Right atrium auricular region (tissue), 2 donors: ENCODE results near the gene TSPAN9. TPM values are rescaled to one million over a fixed set of nuclear protein-coding genes. Genes with fewer than 3 reads are reported as not detected.

Experiments
- DNase-seq: peaks from one replicate; pipeline ENCODE4 v3.0.0-alpha.2; 2019; ENCODE audit warnings: low spot score
- H3K27ac ChIP-seq, 2 donors: fragments of 200-600 bp; sonication (generic); 1 replicate in 1 of 2; 2 replicates in 1 of 2; pipeline ENCODE4 v1.5.1; 2016 to 2019
- H3K27me3 ChIP-seq, 2 donors: fragments of 200-600 bp; sonication (generic); one replicate each; pipeline versions ENCODE4 v1.5.1 to v1.6.0; 2017 to 2019
- H3K36me3 ChIP-seq: fragments of 200-600 bp; sonication (generic); one replicate; pipeline ENCODE4 v1.5.1; 2016
- H3K4me1 ChIP-seq, 2 donors: fragments of 200-600 bp; sonication (generic); one replicate each; pipeline versions ENCODE4 v1.5.1 to v1.6.0; 2017 to 2019
- H3K4me3 ChIP-seq, 2 donors: fragments of 200-600 bp; sonication (generic); 1 replicate in 1 of 2; 2 replicates in 1 of 2; pipeline ENCODE4 v1.5.1; 2017 to 2019; ENCODE audit warnings: mild to moderate bottlenecking in 1 of 2, moderate library complexity in 1 of 2
- H3K9me3 ChIP-seq, 2 donors: fragments of 200-600 bp; sonication (generic); one replicate each; pipeline ENCODE4 v1.5.1; 2019
- total RNA-seq, 2 donors: library from RNA; depleted of rRNA; stranded (reverse); fragments of >200 nt; gene quantifications; one replicate each; pipeline ENCODE4 v1.1.0, GENCODE V29; 2016
- TF ChIP-seq, protein P1 (sequence below), 2 donors: fragments of 200-600 bp; sonication (generic); IDR thresholded peaks; one replicate each; pipeline ENCODE4 v1.5.1; 2019; ENCODE audit warnings: antibody characterized with exemption in 2 of 2

The TSPAN9 gene
- total RNA-seq, 2 donors from 2014 or later: 103 to 185 TPM

DNA sequence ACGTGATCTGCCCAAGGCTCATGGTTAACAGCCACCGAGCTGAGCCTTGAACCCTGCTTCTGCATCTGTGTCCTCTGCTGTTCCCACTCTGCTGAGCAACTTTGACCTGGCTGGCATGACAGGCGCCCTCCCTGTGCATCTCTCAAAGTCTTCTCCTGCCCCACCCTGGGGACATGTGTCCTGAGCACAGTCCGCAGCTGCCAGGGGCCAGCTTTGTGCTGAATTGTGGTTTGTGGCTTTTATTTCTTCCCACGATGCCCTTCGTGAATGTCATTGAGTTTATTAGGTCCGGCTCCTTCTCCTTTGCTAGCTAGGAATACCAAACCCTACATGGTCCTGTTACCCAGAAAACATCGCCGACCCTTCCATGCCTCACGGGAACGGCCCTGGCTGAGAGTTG, 161.0 kb downstream of the TSPAN9 start:
- peak overlapping the region; percentile 91 to 97 for H3K27ac ChIP-seq

GRCh38 chr12:3241621-3242020, 164.4 kb downstream of the TSPAN9 start:
- no peaks in the 10 kb centered on the region for H3K27me3 ChIP-seq
- DNase-seq: no peak
- H3K36me3 ChIP-seq: no peaks in the 10 kb centered on the region
- TF ChIP-seq, protein P1, sequence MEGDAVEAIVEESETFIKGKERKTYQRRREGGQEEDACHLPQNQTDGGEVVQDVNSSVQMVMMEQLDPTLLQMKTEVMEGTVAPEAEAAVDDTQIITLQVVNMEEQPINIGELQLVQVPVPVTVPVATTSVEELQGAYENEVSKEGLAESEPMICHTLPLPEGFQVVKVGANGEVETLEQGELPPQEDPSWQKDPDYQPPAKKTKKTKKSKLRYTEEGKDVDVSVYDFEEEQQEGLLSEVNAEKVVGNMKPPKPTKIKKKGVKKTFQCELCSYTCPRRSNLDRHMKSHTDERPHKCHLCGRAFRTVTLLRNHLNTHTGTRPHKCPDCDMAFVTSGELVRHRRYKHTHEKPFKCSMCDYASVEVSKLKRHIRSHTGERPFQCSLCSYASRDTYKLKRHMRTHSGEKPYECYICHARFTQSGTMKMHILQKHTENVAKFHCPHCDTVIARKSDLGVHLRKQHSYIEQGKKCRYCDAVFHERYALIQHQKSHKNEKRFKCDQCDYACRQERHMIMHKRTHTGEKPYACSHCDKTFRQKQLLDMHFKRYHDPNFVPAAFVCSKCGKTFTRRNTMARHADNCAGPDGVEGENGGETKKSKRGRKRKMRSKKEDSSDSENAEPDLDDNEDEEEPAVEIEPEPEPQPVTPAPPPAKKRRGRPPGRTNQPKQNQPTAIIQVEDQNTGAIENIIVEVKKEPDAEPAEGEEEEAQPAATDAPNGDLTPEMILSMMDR (IDR thresholded peaks at IDR 0.05): no peak
- no peaks in the 10 kb centered on the region for H3K9me3 ChIP-seq
- no peak overlapping the region for H3K4me3 ChIP-seq
- H3K4me1 ChIP-seq: peaks cover 0 to 86% of the 10 kb centered on the region in 2 donors
- H3K27ac ChIP-seq: peak overlapping the region; percentile 91 to 97

More for the DNA sequence above, 161.0 kb downstream of the TSPAN9 start:
- no peak overlapping the region for H3K4me3 ChIP-seq
- H3K9me3 ChIP-seq: no peaks in the 10 kb centered on the region
- peaks cover 0 to 69% of the 10 kb centered on the region in 2 donors for H3K4me1 ChIP-seq
- no peaks in the 10 kb centered on the region for H3K27me3 ChIP-seq
- TF ChIP-seq, protein P1 (IDR thresholded peaks at IDR 0.05): no peak
- no peak for DNase-seq
- no peaks in the 10 kb centered on the region for H3K36me3 ChIP-seq

DNA sequence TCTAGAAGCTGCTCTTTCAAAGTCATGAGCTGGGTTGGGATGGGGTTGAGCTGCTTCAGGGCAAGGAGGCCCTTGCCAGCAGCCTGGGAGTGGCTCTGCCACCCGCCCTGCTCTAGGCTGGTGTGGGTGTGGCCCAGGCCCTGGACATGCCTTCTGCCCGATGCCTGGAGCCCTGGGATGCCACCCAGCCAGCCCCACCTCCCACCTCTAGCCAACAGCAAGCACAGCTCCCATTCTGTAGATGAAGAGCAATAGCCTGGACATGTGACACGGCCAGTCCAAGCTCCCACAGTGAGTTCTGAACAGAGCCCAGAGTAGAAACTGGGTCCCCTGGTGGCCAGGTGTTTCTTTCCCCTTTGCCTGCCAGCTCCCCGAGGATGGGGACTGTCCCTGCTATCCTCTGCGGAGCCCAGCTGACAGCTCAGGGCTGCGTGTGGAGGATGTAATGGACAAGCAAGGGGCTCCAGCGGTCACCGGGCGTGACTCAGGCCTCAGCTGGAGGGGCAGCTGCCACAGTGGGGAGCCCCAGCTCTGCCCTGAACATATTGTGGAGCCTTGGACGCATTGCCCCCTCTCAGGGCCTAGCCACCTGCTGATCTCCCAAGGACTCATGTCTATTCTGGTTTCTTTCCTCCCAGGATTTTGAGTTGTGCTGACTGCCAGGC, 165.2 kb downstream of the TSPAN9 start:
- Histone ChIP-seq H3K27me3 (no peaks in the 10 kb centered on the region), H3K36me3 (no peaks in the 10 kb centered on the region), H3K27ac (peak overlapping the region; percentile 91 to 97), H3K4me1 (peaks cover 0 to 86% of the 10 kb centered on the region in 2 donors), H3K4me3 (no peak overlapping the region), H3K9me3 (no peaks in the 10 kb centered on the region)
- no peak for DNase-seq
- TF ChIP-seq, protein P1 (IDR thresholded peaks at IDR 0.05): no peak

GRCh38 chr12:3243376-3244084, 166.4 kb downstream of the TSPAN9 start:
- peaks cover 0 to 85% of the 10 kb centered on the region in 2 donors for H3K4me1 ChIP-seq
- H3K36me3 ChIP-seq: no peaks in the 10 kb centered on the region
- DNase-seq: no peak
- peak overlapping the region; percentile 91 to 97 for H3K27ac ChIP-seq
- TF ChIP-seq, protein P1 (IDR thresholded peaks at IDR 0.05): no peak
- no peak overlapping the region for H3K4me3 ChIP-seq
- no peaks in the 10 kb centered on the region for H3K9me3 ChIP-seq
- H3K27me3 ChIP-seq: no peaks in the 10 kb centered on the region

DNA sequence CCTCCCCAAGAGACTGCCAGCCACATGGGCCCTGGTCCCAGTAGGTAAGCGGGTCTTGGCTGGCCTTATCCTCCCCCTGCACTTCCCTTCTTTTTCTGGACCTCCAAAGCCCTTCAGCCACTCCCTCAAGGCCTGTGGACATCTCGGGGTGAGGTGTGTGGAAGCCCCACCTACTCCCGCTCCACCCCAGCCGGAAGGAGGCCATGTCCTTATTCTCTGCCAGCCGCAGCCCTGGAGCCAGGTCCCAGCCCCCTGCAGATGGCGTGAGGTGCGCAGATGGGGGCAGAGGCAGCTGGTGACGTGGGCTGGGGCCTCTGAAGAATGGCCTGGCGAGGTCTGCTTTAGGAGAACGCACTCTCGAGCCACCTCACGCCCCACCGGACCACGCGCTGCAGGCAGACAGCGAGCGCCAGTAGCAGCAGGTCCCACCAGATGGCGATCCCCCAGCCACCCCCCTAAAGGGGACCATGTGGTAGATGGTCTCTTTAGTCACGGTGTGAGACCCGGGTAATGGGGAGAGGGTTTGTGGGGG, 167.1 kb downstream of the TSPAN9 start:
- H3K27me3 ChIP-seq: no peaks in the 10 kb centered on the region
- H3K9me3 ChIP-seq: no peaks in the 10 kb centered on the region
- TF ChIP-seq, protein P1 (IDR thresholded peaks at IDR 0.05): no peak
- H3K36me3 ChIP-seq: no peaks in the 10 kb centered on the region
- no peak for DNase-seq
- H3K27ac ChIP-seq: peak overlapping the region; percentile 91 to 97
- H3K4me1 ChIP-seq: peaks cover 0 to 85% of the 10 kb centered on the region in 2 donors
- H3K4me3 ChIP-seq: no peak overlapping the region
